Tibial nerve (tissue), 3 donors: ENCODE results near the gene NKX2-4.
"Not testable (repeated sequence)": the region's sequence is repeated elsewhere in the genome, so short reads cannot be mapped to it uniquely, and the experiment has no call there.

Experiments
- CTCF ChIP-seq, 5 experiments: fragments of 200-600 bp in 3 of 5; fragments of 450-650 bp in 2 of 5; sonication (generic) in 3 of 5; IDR thresholded peaks; one replicate each; pipeline ENCODE4 v1.5.1; 2016 to 2019; ENCODE audit warnings: antibody characterized with exemption in 5 of 5, mild to moderate bottlenecking in 3 of 5, moderate library complexity in 2 of 5
- POLR2A ChIP-seq, 2 donors: fragments of 450-650 bp; IDR thresholded peaks; one replicate each; pipeline ENCODE4 v1.6.1; 2017; ENCODE audit warnings: antibody characterized with exemption in 2 of 2, mild to moderate bottlenecking in 2 of 2, moderate library complexity in 2 of 2

DNA sequence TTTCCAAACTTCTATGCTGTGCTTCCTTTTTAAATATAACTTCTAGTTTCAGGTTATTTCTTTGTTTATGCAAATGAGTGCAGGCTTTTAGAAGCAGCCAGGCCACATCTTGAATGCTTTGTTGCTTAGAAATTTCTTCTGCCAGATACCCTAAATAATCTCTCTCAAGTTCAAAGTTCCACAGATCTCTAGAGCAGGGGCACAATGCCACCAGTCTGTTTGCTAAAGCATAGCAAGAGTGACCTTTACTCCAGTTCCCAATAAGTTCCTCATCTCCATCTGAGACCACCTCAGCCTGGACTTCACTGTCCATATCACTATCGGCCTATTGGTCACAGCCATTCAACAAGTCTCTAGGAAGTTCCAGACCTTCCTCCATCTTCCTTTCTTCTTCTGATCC is 26.4 kb upstream of the NKX2-4 start:
- not testable (repeated sequence) for TF ChIP-seq CTCF, POLR2A (IDR thresholded peaks at IDR 0.05)
